ENCODE results near the gene DENND6B.
A peak's percentile ranks its signal among the peaks of the same experiment; 100 is the strongest.

Gene DENND6B

DNA sequence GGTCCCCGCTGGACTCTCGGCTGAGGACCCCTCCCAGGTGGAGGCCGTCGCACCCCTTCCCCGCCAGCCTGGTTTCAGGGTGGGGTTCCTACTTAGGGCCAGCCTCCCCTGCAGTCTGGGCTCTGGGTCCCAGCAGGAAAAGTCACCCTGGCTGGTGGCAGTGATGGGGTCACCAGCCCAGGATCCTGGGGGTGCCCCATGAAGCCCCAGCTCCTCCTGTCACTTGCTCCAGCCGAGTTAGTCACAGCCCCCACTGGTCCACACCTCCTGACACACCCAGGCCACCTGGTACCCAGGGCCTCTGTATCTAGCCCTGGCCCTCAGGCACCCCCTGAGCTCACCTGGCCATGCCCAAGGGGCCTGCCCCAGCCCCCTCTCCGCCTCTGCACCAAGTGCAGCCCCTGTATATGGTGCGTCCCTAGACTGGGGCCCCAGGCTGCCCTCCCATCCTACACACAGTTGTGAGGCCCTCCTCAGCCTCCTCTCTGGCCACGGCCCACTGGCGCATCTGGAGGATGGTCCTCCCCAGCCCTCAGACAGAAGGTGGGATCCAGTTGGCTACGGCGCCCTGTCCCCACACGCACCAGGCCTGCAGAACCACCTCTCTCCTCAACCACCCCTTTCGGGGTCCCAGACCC lies 26.1 kb downstream of the DENND6B start:
- no CpG with 5 or more reads among the region's 14 CpGs for WGBS (ENCODE audit: extremely low coverage, insufficient coverage, insufficient read length)
- Histone ChIP-seq H3K4ac (ENCODE audit: low read depth, low read length) (no peak overlapping the region), H3K27ac (ENCODE audit: low read depth, low read length) (no peak overlapping the region), H2AK5ac (ENCODE audit: low read length) (no peak overlapping the region), H3K79me2 (ENCODE audit: control insufficient read depth, insufficient read depth, low read length, poor library complexity) (peaks cover 11% of the 10 kb centered on the region), H4K91ac (ENCODE audit: low read depth, low read length) (no peak overlapping the region), H3K36me3 (ENCODE audit: control insufficient read depth in 1 of 2, insufficient read depth in 2 of 2, low read length in 2 of 2) (peaks cover 6% of the 10 kb centered on the region in 2 experiments), H3K9ac (ENCODE audit: low read length) (no peak overlapping the region), H3K23ac (ENCODE audit: low read length) (no peak overlapping the region), H2BK12ac (ENCODE audit: low read length) (no peak overlapping the region), H2AFZ (ENCODE audit: insufficient read depth, low read length, poor library complexity) (peak overlapping the region; percentile 4), H3K4me1 (ENCODE audit: control insufficient read depth in 1 of 2, insufficient read depth in 2 of 2, low read length in 2 of 2) (peaks cover 48 to 52% of the 10 kb centered on the region in 2 experiments), H3K4me2 (ENCODE audit: low read length) (peak overlapping the region; percentile 35), H2BK5ac (ENCODE audit: low read depth, low read length, poor library complexity) (no peak overlapping the region), H3K14ac (ENCODE audit: low read length) (no peak overlapping the region), H3K79me1 (ENCODE audit: low read length) (peaks cover 21% of the 10 kb centered on the region), H2BK120ac (ENCODE audit: insufficient read depth, low read length, poor library complexity) (no peak overlapping the region), H3K18ac (ENCODE audit: low read length) (peak overlapping the region; percentile 3), H4K8ac (ENCODE audit: low read depth, low read length) (no peak overlapping the region), H3K4me3 (ENCODE audit: low read depth, low read length) (no peak overlapping the region), H3K9me3 (ENCODE audit: insufficient read depth, low read depth, low read length) (peaks cover 4% of the 10 kb centered on the region), H3K27me3 (ENCODE audit: insufficient read depth, low read length) (no peaks in the 10 kb centered on the region), H4K12ac (ENCODE audit: low read depth, low read length) (no peak overlapping the region)
- DNase-seq, result no peak

DNA sequence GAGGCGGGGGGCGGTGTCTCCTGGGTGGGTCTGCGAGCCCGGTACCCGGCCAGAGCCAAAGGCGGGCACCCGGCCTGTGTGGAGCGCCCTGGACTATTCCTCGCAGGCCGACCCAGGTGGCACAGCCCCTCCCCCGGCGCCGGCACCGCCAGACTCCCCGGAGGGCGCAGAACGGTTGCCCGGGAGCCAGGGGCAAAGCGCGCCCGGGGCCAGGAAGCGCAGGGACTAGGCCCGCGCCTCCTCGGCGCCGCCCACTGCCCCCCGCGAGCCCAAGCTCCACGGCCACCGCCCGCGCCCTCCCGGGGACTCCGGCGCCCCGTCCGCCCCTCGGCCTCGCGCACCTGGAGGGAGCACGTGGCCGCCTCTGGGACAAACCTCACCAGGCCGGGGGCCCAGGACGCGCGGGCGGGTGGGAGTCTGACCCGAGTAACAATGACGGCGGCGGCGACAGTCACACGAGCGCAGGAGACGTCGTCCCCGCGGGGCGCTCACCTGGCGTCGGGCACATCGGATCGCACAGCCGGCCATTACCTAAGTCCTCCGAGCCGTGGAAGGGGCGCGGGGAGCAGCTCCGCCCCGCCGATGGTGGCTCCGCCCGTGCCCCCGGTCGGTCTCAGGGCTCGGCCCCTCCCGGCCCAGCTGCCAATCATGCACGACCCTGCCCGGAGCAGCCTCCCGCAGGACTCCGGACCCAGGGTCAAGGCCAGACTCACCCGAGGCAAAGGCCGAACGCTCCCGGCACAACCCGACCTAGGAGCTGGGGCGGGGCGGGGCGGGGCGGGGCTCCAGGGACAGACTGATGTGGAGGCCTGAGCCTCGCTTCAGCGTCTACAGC lies 26.8 kb downstream of the DENND6B start:
- WGBS (ENCODE audit: extremely low coverage, insufficient coverage, insufficient read length), result no CpG with 5 or more reads among the region's 93 CpGs
- peaks cover 11% of the 10 kb centered on the region for H3K79me2 ChIP-seq (ENCODE audit: control insufficient read depth, insufficient read depth, low read length, poor library complexity)

DNA sequence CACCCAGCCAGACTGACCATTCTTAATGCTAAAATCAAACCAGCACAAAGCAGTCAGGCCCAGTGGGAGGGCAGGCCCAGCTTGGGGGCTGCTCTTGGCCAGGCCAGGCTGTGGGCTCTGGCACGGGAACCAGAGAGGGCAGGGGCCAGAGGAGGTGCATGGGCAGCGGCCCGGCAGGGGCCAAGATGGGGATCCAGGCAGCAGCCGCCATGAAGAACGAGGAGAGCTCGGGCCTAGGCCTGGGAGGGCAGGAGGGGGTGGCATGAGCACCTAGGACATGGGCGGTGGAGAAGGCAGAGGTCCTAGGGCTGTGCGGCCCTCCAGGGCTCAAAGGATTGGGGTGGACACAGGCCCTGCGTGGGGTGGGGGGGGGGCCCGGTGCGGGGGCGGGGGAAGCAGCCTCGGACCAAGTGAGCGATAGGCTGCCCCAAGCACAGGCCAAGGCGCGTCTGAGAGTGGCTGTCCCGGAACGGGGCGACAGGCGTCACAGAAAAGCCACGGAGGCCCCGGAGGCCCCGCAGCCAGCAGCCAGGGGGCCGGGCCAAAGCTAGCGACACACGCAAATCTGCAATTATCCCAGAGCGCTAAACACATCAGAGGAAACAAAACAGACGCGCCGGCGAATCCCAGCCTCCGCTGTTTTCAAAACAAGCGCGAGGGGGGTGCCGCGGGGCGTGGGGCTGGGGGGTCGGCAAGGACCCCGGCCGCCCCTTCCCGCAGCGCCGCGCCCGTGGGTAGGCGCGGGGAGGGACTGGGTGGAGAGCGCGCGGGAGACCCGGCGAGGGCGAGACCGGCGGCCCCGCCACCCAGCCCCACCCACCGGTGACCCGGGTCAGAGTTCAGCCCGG lies 27.7 kb downstream of the DENND6B start:
- H3K9me3 ChIP-seq (ENCODE audit: insufficient read depth, low read depth, low read length), result peaks cover 4% of the 10 kb centered on the region
- H4K8ac ChIP-seq (ENCODE audit: low read depth, low read length), result peak overlapping the region; percentile 4
- H3K27me3 ChIP-seq (ENCODE audit: insufficient read depth, low read length), result no peaks in the 10 kb centered on the region
- WGBS (ENCODE audit: extremely low coverage, insufficient coverage, insufficient read length), result no CpG with 5 or more reads among the region's 59 CpGs
- H3K18ac ChIP-seq (ENCODE audit: low read length), result peak overlapping the region; percentile 73
- peak overlapping the region; percentile 49 for H3K14ac ChIP-seq (ENCODE audit: low read length)
- H3K4ac ChIP-seq (ENCODE audit: low read depth, low read length), result peak overlapping the region; percentile 77
- H3K23ac ChIP-seq (ENCODE audit: low read length), result no peak overlapping the region
- peak overlapping the region; percentile 55 for H4K91ac ChIP-seq (ENCODE audit: low read depth, low read length)
- no peak overlapping the region for H2AFZ ChIP-seq (ENCODE audit: insufficient read depth, low read length, poor library complexity)
- H3K27ac ChIP-seq (ENCODE audit: low read depth, low read length), result no peak overlapping the region
- H2BK5ac ChIP-seq (ENCODE audit: low read depth, low read length, poor library complexity), result no peak overlapping the region
- H3K79me2 ChIP-seq (ENCODE audit: control insufficient read depth, insufficient read depth, low read length, poor library complexity), result peaks cover 11% of the 10 kb centered on the region
- H3K9ac ChIP-seq (ENCODE audit: low read length), result no peak overlapping the region
- peak overlapping the region; percentile 53 for H3K4me3 ChIP-seq (ENCODE audit: low read depth, low read length)
- H2AK5ac ChIP-seq (ENCODE audit: low read length), result peak overlapping the region; percentile 21
- peaks cover 40 to 44% of the 10 kb centered on the region in 2 experiments for H3K4me1 ChIP-seq (ENCODE audit: control insufficient read depth in 1 of 2, insufficient read depth in 2 of 2, low read length in 2 of 2)
- H3K79me1 ChIP-seq (ENCODE audit: low read length), result peaks cover 18% of the 10 kb centered on the region
- DNase-seq, result peak; percentile 62 to 77
- H3K4me2 ChIP-seq (ENCODE audit: low read length), result peak overlapping the region; percentile 77
- peaks cover 3 to 9% of the 10 kb centered on the region in 2 experiments for H3K36me3 ChIP-seq (ENCODE audit: control insufficient read depth in 1 of 2, insufficient read depth in 2 of 2, low read length in 2 of 2)
- H2BK12ac ChIP-seq (ENCODE audit: low read length), result peak overlapping the region; percentile 44
- H4K12ac ChIP-seq (ENCODE audit: low read depth, low read length), result no peak overlapping the region
- peak overlapping the region; percentile 47 for H2BK120ac ChIP-seq (ENCODE audit: insufficient read depth, low read length, poor library complexity)

More for the DNA sequence above, 26.8 kb downstream of the DENND6B start:
- Histone ChIP-seq H3K9me3 (ENCODE audit: insufficient read depth, low read depth, low read length) (peaks cover 4% of the 10 kb centered on the region), H3K9ac (ENCODE audit: low read length) (no peak overlapping the region), H2BK5ac (ENCODE audit: low read depth, low read length, poor library complexity) (no peak overlapping the region), H2BK120ac (ENCODE audit: insufficient read depth, low read length, poor library complexity) (peak overlapping the region; percentile 47), H3K4ac (ENCODE audit: low read depth, low read length) (peak overlapping the region; percentile 24), H3K27ac (ENCODE audit: low read depth, low read length) (no peak overlapping the region), H3K4me2 (ENCODE audit: low read length) (peak overlapping the region; percentile 77), H2AK5ac (ENCODE audit: low read length) (peak overlapping the region; percentile 44), H2BK12ac (ENCODE audit: low read length) (peak overlapping the region; percentile 44), H3K4me1 (ENCODE audit: control insufficient read depth in 1 of 2, insufficient read depth in 2 of 2, low read length in 2 of 2) (peaks cover 41 to 46% of the 10 kb centered on the region in 2 experiments), H3K18ac (ENCODE audit: low read length) (peak overlapping the region; percentile 8), H4K8ac (ENCODE audit: low read depth, low read length) (peak overlapping the region; percentile 46), H3K79me1 (ENCODE audit: low read length) (peaks cover 16% of the 10 kb centered on the region), H4K12ac (ENCODE audit: low read depth, low read length) (no peak overlapping the region), H2AFZ (ENCODE audit: insufficient read depth, low read length, poor library complexity) (peak overlapping the region; percentile 10), H3K27me3 (ENCODE audit: insufficient read depth, low read length) (no peaks in the 10 kb centered on the region), H4K91ac (ENCODE audit: low read depth, low read length) (peak overlapping the region; percentile 52), H3K23ac (ENCODE audit: low read length) (no peak overlapping the region), H3K4me3 (ENCODE audit: low read depth, low read length) (peak overlapping the region; percentile 53), H3K14ac (ENCODE audit: low read length) (peak overlapping the region; percentile 16), H3K36me3 (ENCODE audit: control insufficient read depth in 1 of 2, insufficient read depth in 2 of 2, low read length in 2 of 2) (peaks cover 6% of the 10 kb centered on the region in 2 experiments)
- DNase-seq, result peak; percentile 73 to 77

DNA sequence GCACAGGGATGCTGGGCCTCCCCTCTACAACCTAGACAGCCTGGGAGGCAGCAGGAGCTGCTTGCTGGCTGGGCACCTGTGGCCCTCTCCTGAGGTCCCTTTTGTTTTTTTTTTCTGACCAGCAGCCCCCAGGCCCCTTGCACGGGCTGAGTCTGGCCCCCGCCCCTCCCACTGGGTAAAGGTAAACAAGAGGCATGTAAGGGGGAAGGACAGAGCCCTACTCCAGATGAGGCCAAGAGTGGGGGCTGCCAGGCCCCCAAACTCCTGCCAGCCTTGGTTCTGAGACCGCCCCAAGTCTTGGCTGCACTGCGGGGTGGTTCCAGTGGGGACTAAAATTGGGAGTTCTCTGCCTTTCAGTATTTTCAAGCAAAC lies 28.6 kb downstream of the DENND6B start:
- H3K4me3 ChIP-seq (ENCODE audit: low read depth, low read length), result no peak overlapping the region
- H3K36me3 ChIP-seq (ENCODE audit: control insufficient read depth in 1 of 2, insufficient read depth in 2 of 2, low read length in 2 of 2), result peaks cover 3 to 9% of the 10 kb centered on the region in 2 experiments
- H3K79me2 ChIP-seq (ENCODE audit: control insufficient read depth, insufficient read depth, low read length, poor library complexity), result peaks cover 13% of the 10 kb centered on the region
- H3K23ac ChIP-seq (ENCODE audit: low read length), result no peak overlapping the region
- H2BK120ac ChIP-seq (ENCODE audit: insufficient read depth, low read length, poor library complexity), result no peak overlapping the region
- no peaks in the 10 kb centered on the region for H3K27me3 ChIP-seq (ENCODE audit: insufficient read depth, low read length)
- no peak overlapping the region for H2AFZ ChIP-seq (ENCODE audit: insufficient read depth, low read length, poor library complexity)
- H3K27ac ChIP-seq (ENCODE audit: low read depth, low read length), result no peak overlapping the region
- WGBS (ENCODE audit: extremely low coverage, insufficient coverage, insufficient read length), result no CpG with 5 or more reads among the region's 4 CpGs
- no peak overlapping the region for H2BK12ac ChIP-seq (ENCODE audit: low read length)
- no peak overlapping the region for H4K12ac ChIP-seq (ENCODE audit: low read depth, low read length)
- no peak overlapping the region for H4K91ac ChIP-seq (ENCODE audit: low read depth, low read length)
- H3K4me1 ChIP-seq (ENCODE audit: control insufficient read depth in 1 of 2, insufficient read depth in 2 of 2, low read length in 2 of 2), result peaks cover 36 to 41% of the 10 kb centered on the region in 2 experiments
- no peak overlapping the region for H2AK5ac ChIP-seq (ENCODE audit: low read length)
- DNase-seq, result no peak
- no peak overlapping the region for H2BK5ac ChIP-seq (ENCODE audit: low read depth, low read length, poor library complexity)
- H3K4me2 ChIP-seq (ENCODE audit: low read length), result no peak overlapping the region
- H3K79me1 ChIP-seq (ENCODE audit: low read length), result peaks cover 20% of the 10 kb centered on the region
- no peak overlapping the region for H3K14ac ChIP-seq (ENCODE audit: low read length)
- H3K9me3 ChIP-seq (ENCODE audit: insufficient read depth, low read depth, low read length), result peaks cover 4% of the 10 kb centered on the region
- no peak overlapping the region for H3K4ac ChIP-seq (ENCODE audit: low read depth, low read length)
- no peak overlapping the region for H4K8ac ChIP-seq (ENCODE audit: low read depth, low read length)
- H3K9ac ChIP-seq (ENCODE audit: low read length), result no peak overlapping the region
- no peak overlapping the region for H3K18ac ChIP-seq (ENCODE audit: low read length)

All from trophoblast cell (in vitro differentiated cells and primary cell).